ENCODE measurements around the gene ENHO.

The ENHO gene

DNA sequence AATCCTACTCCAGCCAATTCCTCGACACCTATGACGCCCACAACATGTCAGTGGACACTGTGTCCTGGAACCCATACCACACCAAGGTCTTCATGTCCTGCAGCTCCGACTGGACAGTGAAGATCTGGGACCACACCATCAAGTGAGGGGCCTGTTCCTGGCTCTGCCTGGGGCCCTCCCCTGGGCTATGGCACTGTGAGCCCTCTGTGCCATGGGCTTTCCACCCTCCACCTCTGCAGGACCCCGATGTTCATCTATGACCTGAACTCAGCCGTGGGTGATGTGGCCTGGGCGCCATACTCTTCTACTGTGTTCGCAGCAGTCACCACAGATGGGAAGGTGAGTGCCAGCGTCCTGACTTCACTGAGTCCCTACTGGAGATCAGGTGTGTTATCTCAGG is 8.4 kb downstream of the ENHO start:
- no peak for DNase-seq (ENCODE audit: low spot score in 2 of 2)
- Histone ChIP-seq H3K4me1 (peaks cover 11% of the 10 kb centered on the region), H3K27me3 (ENCODE audit: low read depth) (no peaks in the 10 kb centered on the region), H3K4me3 (no peak overlapping the region), H3K9me3 (no peaks in the 10 kb centered on the region), H3K36me3 (replicated peaks) (no peaks in the 10 kb centered on the region)
- in situ Hi-C loops (cut with MboI; ENCODE audit: low sequenced_read_pairs): no loop called here

DNA sequence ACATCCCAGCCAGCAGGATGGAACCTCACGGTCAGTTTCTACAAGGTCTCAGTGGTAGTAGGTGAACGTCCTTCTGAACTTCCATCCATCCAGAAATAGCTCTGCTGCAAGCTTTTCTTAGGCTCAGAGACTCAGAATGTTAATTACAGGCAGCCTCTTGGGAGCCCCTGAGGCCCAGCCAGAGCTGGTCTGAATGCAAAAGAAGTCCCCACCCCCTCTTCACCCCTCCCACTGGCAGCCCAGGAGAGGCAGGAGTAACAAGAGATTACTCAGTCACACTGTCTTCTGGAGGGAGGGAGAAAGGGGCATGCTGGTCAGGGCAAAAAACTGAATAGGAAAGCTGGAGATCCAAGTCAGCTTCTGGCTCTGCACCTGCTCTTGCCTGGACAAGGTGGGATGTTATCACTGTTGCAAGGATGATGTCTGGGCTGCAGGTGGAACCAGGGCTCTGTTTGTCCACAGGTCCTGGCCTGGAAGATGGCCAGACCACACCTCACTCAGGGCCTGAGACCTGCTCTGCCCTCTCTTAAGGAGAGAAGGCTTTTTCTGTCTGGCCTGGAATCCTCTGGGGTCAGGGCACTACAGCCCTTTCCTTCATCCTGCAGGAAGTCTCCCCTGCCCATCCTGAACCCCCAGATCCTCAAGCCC is 9.1 kb downstream of the ENHO start:
- H3K27me3 ChIP-seq (ENCODE audit: low read depth): no peaks in the 10 kb centered on the region
- H3K4me1 ChIP-seq: peaks cover 11% of the 10 kb centered on the region
- in situ Hi-C loops (cut with MboI; ENCODE audit: low sequenced_read_pairs): no loop called here
- H3K9me3 ChIP-seq: no peaks in the 10 kb centered on the region
- H3K4me3 ChIP-seq: no peak overlapping the region
- no peaks in the 10 kb centered on the region for H3K36me3 ChIP-seq (replicated peaks)
- DNase-seq (ENCODE audit: low spot score in 2 of 2): peak; percentile 84 to 91

DNA sequence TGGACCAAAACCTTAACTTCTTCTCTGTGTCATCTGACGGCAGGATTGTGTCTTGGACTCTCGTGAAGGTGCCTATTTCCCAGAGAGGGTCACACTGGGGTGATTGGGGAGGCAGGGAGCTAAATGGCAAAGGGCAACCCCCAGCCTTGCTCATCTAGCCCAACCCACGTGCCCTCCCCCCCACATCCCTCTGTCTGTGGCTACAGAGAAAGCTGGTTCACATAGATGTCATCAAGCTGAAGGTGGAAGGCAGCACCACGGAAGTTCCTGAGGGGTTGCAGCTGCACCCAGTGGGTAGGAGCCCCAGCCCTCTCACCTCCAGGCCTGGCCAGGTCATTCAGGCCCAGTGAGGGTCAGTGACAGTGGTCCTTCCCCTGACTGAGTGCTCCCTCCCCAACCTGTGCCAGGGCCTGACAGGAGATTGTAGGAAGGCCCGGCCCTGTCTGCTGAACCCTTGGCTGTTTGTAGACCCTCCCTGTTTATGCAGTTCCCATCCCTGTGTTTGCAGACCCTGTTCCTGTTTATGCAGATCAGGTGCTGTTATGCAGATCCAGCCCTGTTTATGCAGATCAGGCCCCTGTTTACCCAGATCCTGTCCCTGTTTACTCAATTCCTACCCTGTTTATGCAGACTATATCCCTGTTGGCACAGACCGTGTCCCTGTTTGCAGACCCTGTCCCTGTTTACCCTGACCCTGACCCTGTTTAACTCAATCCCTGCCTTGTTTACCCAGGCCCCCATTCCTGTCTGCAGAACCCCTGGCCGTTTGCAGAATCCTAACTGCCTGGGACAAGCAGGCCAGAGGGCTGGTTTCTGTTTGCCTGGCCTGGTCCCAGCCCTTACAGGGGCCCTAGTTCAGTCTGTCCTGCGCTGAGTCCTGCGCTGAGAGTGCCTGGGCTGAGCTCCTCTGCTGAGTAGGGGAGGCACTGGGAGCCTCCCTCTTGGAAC is 10.4 kb downstream of the ENHO start:
- Histone ChIP-seq H3K27me3 (ENCODE audit: low read depth) (no peaks in the 10 kb centered on the region), H3K4me1 (peaks cover 11% of the 10 kb centered on the region), H3K9me3 (no peaks in the 10 kb centered on the region), H3K4me3 (no peak overlapping the region), H3K36me3 (replicated peaks) (no peaks in the 10 kb centered on the region)
- in situ Hi-C loops (cut with MboI; ENCODE audit: low sequenced_read_pairs): no loop called here
- DNase-seq (ENCODE audit: low spot score in 2 of 2): no peak

DNA sequence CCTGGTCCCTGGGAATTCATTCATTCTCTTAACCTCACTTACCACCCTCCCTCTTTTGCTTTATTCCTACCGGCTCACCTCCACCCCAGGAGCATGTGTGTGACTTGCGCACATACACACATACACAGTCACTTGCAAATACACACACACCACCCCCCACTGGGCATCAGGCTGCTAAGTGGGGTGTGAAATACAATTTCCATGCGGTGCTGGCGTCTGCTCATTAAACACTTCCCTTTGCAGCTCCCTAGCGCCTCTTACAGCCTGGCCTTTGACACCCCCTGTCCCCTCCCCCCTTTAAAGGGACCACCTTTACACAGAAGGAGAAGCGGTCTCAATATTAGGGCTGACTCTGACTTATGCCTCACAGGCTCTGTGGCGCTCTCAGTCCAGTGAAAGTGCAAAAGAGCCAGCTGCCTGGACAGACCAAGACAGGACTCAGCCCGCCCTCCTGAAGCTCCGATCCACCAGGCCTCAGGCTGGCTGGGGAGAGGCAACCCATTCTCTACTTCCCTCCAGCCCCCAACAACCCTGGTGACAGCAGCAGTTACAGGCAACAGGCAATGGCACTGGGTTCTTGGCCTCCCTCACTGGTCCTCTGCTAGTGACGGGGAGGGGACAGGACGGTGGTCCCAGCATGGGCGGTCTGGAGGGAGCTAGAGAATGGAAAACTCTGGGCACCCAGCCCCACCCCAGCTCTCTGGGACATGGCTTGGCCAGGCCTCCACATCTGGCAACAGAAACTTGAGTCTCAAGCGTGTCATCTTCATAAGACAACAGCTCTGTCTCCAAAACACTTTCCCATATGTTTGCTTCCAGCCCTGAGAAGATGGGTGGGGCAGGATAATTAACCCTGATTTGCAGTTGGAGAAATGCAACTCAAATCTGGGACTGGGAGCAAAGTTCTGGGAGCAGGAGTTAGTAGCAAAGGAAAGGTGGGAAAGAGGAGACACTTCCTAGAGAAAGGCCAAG is 12.0 kb downstream of the ENHO start:
- in situ Hi-C loops (cut with MboI; ENCODE audit: low sequenced_read_pairs): no loop called here
- no peaks in the 10 kb centered on the region for H3K27me3 ChIP-seq (ENCODE audit: low read depth)
- peaks cover 11% of the 10 kb centered on the region for H3K4me1 ChIP-seq
- no peaks in the 10 kb centered on the region for H3K36me3 ChIP-seq (replicated peaks)
- DNase-seq (ENCODE audit: low spot score in 2 of 2): no peak
- no peak overlapping the region for H3K4me3 ChIP-seq
- no peaks in the 10 kb centered on the region for H3K9me3 ChIP-seq

DNA sequence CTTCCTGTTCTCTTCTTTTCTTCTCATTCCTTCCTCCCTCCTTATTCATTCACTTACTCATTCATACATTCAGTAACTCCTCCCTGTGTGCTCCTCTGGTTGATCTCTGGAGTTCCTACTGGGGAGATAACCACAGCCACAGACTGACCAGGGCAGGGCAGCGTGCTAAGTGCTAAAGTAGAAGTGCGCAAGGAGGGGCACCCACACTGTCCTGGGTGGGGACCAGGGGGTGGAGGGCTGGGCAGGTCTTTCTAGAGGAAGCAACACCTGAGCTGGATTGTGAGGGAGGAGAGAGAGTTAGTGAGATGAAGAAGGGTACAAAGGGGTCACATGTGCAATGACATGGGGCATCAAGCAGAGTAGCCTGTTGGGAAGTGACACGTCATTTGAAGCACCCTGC is 13.8 kb downstream of the ENHO start:
- in situ Hi-C loops (cut with MboI; ENCODE audit: low sequenced_read_pairs): no loop called here
- no peaks in the 10 kb centered on the region; the same call in 1 of the 2 replicates for H3K9me3 ChIP-seq
- H3K27me3 ChIP-seq (ENCODE audit: low read depth): no peaks in the 10 kb centered on the region
- no peak for DNase-seq (ENCODE audit: low spot score in 2 of 2)
- peaks cover 11% of the 10 kb centered on the region for H3K4me1 ChIP-seq
- no peaks in the 10 kb centered on the region for H3K36me3 ChIP-seq (replicated peaks)
- H3K4me3 ChIP-seq: no peak overlapping the region

DNA sequence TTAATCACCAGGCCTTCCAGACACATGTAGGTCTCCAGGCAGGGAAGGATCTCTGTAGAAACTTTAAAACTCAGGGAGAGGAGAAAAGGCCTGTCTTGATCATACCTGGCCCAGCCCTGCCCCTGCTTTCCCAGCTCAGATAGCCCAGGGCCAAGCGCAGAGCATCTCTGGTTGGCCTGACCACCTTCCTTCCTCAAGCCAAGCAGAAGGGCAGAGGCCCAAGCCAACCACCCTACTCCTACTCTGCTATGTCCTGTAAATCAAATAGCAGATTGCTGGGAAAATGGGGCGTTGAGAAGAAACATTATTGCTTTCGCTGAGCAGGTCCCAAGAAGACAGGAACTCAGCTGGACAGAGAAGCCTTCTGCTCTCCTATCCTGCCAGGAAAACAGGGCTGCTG is 14.3 kb downstream of the ENHO start:
- Histone ChIP-seq H3K27me3 (ENCODE audit: low read depth) (no peaks in the 10 kb centered on the region), H3K4me1 (peaks cover 7% of the 10 kb centered on the region), H3K9me3 (no peaks in the 10 kb centered on the region; the same call in 1 of the 2 replicates), H3K4me3 (no peak overlapping the region), H3K36me3 (replicated peaks) (no peaks in the 10 kb centered on the region)
- peak in 1 of 2 experiments; percentile 2 for DNase-seq (ENCODE audit: low spot score in 2 of 2)
- in situ Hi-C loops (cut with MboI; ENCODE audit: low sequenced_read_pairs): no loop called here

DNA sequence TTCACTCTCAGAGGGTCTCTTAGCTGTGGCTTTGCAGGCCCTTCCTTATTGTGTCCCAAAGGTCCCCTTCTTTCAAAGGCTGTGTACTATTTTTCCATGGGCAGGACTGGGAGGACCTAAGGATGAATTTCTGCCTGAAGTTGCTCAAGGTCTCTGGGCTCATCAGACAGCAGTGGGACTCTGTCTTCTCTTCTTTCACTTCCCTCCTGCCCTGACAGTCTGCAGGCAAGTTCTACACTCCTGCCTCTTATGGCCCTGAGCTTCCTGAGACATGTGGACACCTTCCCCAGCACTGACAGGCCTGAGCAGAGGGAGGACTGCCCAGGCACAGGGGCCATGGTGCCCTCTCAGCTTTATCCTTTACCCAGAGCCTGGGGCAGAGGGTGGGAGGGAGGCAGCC is 14.8 kb downstream of the ENHO start:
- in situ Hi-C loops (cut with MboI; ENCODE audit: low sequenced_read_pairs): no loop called here
- DNase-seq (ENCODE audit: low spot score in 2 of 2): peak in 1 of 2 experiments; percentile 1
- Histone ChIP-seq H3K4me1 (peaks cover 2% of the 10 kb centered on the region), H3K4me3 (no peak overlapping the region), H3K9me3 (no peaks in the 10 kb centered on the region; the same call in 1 of the 2 replicates), H3K27me3 (ENCODE audit: low read depth) (no peaks in the 10 kb centered on the region), H3K36me3 (replicated peaks) (no peaks in the 10 kb centered on the region)

DNA sequence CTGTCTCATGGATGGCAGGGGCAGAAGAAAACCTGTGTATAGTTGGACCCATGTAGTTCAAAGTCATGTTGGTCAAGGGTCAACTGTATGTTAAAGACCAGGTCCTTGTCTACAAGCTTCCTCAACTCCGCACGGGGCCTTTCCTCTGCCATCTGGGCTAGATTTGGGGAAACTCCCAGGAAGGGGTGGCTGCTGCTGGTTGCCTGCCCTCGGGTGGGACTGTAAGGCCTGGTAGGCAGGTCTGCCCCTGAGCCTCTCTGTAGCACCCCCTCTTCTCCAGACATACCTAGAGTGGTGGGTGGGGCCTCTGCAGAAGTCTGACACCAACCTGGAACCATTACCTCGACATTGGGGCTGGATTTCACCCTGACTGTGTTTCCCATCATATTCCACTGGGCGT is 15.2 kb downstream of the ENHO start:
- Histone ChIP-seq H3K4me1 (no peaks in the 10 kb centered on the region), H3K9me3 (no peaks in the 10 kb centered on the region; the same call in 1 of the 2 replicates), H3K36me3 (replicated peaks) (no peaks in the 10 kb centered on the region), H3K27me3 (ENCODE audit: low read depth) (no peaks in the 10 kb centered on the region), H3K4me3 (no peak overlapping the region)
- in situ Hi-C loops (cut with MboI; ENCODE audit: low sequenced_read_pairs): no loop called here
- DNase-seq (ENCODE audit: low spot score in 2 of 2): no peak

DNA sequence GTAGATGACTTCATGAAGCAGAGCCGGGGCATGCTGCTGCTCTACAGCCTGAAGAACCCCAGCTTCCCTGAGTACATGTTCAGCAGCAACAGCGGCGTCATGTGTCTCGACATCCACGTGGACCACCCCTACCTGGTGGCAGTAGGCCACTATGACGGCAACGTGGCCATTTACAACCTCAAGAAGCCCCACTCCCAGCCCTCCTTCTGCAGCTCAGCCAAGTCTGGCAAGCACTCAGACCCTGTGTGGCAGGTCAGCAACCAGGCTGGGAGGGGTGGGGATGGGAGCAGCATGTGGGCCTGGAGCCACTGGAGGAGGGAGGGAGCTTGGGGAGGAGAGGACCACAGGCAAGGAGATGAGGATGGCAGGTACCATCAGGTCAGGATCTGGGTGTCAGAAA is 16.2 kb downstream of the ENHO start:
- Histone ChIP-seq H3K27me3 (ENCODE audit: low read depth) (no peaks in the 10 kb centered on the region), H3K36me3 (replicated peaks) (no peaks in the 10 kb centered on the region), H3K4me3 (no peak overlapping the region), H3K9me3 (no peaks in the 10 kb centered on the region; the same call in 1 of the 2 replicates), H3K4me1 (no peaks in the 10 kb centered on the region)
- peak in 1 of 2 experiments; percentile 1 for DNase-seq (ENCODE audit: low spot score in 2 of 2)
- in situ Hi-C loops (cut with MboI; ENCODE audit: low sequenced_read_pairs): no loop called here

DNA sequence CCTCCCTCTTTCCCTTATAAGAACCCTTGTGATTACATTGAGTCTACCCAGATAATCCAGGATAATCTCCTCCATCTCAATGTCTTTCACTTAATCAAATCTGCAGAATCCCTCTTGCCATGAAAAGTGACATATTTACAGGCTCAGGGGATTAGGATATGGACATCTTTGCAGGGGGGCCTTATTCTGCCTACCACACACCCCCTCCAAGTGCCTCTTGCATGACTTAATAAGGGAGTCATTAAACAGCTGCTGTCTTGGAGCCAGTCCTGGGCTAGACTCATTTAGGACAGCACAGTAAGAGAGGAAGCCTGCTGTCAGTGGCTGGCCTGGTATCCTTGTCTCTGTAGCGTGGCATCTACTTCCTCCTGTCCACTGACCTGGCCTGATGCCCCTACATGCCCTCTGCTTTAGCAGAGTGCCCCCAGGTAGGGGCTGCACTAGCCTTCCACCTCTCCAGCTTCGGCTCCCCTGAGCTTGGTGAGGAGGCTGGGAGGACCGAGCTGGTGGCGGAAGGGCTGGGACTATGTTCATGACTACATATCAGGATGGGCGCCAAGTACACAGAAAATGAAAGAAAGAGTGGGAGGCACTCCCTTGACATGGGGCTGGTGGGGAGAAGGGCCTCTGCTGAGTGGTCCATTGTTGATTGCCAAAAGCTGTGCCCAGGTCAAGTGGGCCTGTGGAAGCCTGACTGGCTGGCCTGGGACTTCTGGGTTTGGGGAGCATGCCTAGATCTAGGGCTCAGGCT is 17.2 kb downstream of the ENHO start:
- Histone ChIP-seq H3K4me1 (no peaks in the 10 kb centered on the region), H3K4me3 (no peak overlapping the region), H3K27me3 (ENCODE audit: low read depth) (no peaks in the 10 kb centered on the region), H3K36me3 (replicated peaks) (no peaks in the 10 kb centered on the region), H3K9me3 (no peaks in the 10 kb centered on the region; the same call in 1 of the 2 replicates)
- DNase-seq (ENCODE audit: low spot score in 2 of 2): no peak
- in situ Hi-C loops (cut with MboI; ENCODE audit: low sequenced_read_pairs): no loop called here

DNA sequence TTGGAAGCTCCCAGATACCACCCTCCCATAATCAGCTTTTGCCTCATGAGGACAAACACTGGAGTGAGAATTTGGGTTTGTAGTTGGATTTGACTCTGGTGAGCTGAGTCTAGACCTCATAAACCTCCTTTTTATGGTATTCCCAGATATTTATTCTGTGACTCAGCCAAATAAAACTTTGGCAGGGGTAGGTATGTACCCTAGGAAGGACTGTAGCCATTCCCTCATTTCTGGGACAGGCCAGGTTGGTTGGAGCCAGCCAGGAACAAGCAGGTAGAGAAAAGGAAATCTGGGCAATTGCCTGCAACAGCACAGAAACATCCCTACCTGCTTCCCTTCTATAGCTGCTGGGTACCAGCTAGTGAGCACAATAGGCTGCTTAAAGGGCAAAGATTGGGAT is 19.4 kb downstream of the ENHO start:
- no peak overlapping the region for H3K4me3 ChIP-seq
- no peaks in the 10 kb centered on the region for H3K4me1 ChIP-seq
- no peak for DNase-seq (ENCODE audit: low spot score in 2 of 2)
- no peaks in the 10 kb centered on the region; the same call in 1 of the 2 replicates for H3K9me3 ChIP-seq
- no peaks in the 10 kb centered on the region for H3K36me3 ChIP-seq (replicated peaks)
- in situ Hi-C loops (cut with MboI; ENCODE audit: low sequenced_read_pairs): no loop called here
- no peaks in the 10 kb centered on the region for H3K27me3 ChIP-seq (ENCODE audit: low read depth)

DNA sequence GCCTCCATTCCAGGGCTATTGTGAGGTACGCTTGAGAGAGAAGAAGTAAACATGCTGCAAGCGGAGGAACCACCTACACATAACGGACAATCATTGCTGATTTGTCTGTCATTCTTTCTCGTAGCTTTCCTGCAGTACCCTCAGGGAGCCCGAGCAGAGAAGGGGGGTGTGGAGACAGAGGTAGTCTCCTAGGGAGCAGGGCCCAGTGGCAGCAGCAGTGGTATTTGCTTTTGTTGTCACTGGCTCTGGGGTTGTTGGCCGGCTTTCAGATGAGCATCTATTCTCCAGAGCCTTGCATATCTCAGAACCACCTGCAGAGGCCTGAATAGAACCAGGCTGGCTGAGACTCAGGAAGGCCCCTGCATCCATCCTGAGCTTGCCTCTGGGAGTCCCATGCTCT is 19.9 kb downstream of the ENHO start:
- Histone ChIP-seq H3K27me3 (ENCODE audit: low read depth) (no peaks in the 10 kb centered on the region), H3K4me3 (no peak overlapping the region), H3K4me1 (no peaks in the 10 kb centered on the region), H3K9me3 (no peaks in the 10 kb centered on the region; the same call in 1 of the 2 replicates), H3K36me3 (replicated peaks) (no peaks in the 10 kb centered on the region)
- DNase-seq (ENCODE audit: low spot score in 2 of 2): no peak
- in situ Hi-C loops (cut with MboI; ENCODE audit: low sequenced_read_pairs): no loop called here

DNA sequence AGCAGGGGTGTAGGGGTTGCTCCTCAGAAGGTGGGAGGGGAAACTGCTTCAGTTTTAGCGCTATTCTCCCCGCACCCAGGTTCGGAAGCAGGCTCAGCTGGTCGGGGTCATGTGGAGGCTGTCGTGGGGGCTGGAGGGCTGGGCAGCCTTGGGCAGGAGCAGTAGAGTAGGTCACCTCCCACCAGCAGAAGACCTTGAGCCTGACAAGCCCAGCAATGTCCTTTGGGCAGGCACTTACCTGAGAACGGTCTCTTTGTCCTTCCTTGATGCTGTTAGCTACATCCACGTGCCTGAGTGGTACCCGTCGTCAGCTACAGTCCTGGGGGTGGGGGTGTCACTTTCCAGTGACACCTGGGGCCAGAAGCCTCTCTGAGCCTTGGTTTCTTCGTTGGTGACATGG is 20.3 kb downstream of the ENHO start:
- in situ Hi-C loops (cut with MboI; ENCODE audit: low sequenced_read_pairs): no loop called here

More for the DNA sequence above, 20.3 kb downstream of the ENHO start:
- no peak for DNase-seq (ENCODE audit: low spot score in 2 of 2)
- Histone ChIP-seq H3K4me1 (no peaks in the 10 kb centered on the region), H3K36me3 (replicated peaks) (no peaks in the 10 kb centered on the region), H3K9me3 (no peaks in the 10 kb centered on the region; the same call in 1 of the 2 replicates), H3K27me3 (ENCODE audit: low read depth) (no peaks in the 10 kb centered on the region), H3K4me3 (no peak overlapping the region)

Measured in HAP-1 (cell line).